Upper lobe of left lung (tissue), 6 donors: Measurements from ENCODE around the gene PINK1. TPM values are rescaled to one million over a fixed set of nuclear protein-coding genes. Genes with fewer than 3 reads are reported as not detected.

Source experiments
- ATAC-seq, 2 donors: fragments of 200-7000 bp; cut with Tn5 transposase; one replicate each; pipeline ENCODE4 v1.9.1; 2022; ENCODE audit warnings: mild to moderate bottlenecking in 2 of 2, moderate library complexity in 2 of 2; ENCODE audit not compliant: low FRiP score in 2 of 2
- DNase-seq, 2 donors: peaks; one replicate each; pipeline ENCODE4 v3.0.0-alpha.2; 2019 to 2020
- H3K27ac ChIP-seq, 4 donors: fragments of 200-600 bp; sonication (generic); one replicate each; pipeline ENCODE4 v1.5.1; 2016 to 2019
- H3K27me3 ChIP-seq, 4 donors: fragments of 200-600 bp; sonication (generic); one replicate each; pipeline ENCODE4 v1.5.1; 2017 to 2019
- H3K36me3 ChIP-seq, 4 donors: fragments of 200-600 bp; sonication (generic); one replicate each; pipeline ENCODE4 v1.5.1; 2016 to 2019
- H3K4me1 ChIP-seq, 4 donors: fragments of 200-600 bp; sonication (generic); one replicate each; pipeline ENCODE4 v1.5.1; 2018 to 2019
- H3K4me3 ChIP-seq, 4 donors: fragments of 200-600 bp; sonication (generic); one replicate each; pipeline ENCODE4 v1.5.1; 2017 to 2019; ENCODE audit warnings: mild to moderate bottlenecking in 2 of 4, moderate library complexity in 1 of 4
- H3K9me3 ChIP-seq, 4 donors: fragments of 200-600 bp; sonication (generic); one replicate each; pipeline ENCODE4 v1.5.1; 2018 to 2019
- CTCF ChIP-seq, 6 experiments: fragments of 450-650 bp in 4 of 6; fragments of 200-600 bp in 2 of 6; sonication (generic) in 2 of 6; IDR thresholded peaks; one replicate each; pipeline ENCODE4 v1.5.1; 2016 to 2019; ENCODE audit warnings: antibody characterized with exemption in 6 of 6
- EP300 ChIP-seq, 4 donors: sonication (generic); formaldehyde crosslinking; IDR thresholded peaks; one replicate each; pipeline ENCODE4 v1.5.1; 2017; ENCODE audit warnings: antibody characterized with exemption in 4 of 4, control low read depth in 2 of 4
- POLR2A ChIP-seq, 4 donors: fragments of 450-650 bp; IDR thresholded peaks; one replicate each; pipeline ENCODE4 v1.5.1; 2016 to 2017; ENCODE audit warnings: antibody characterized with exemption in 4 of 4, mild to moderate bottlenecking in 2 of 4
- POLR2AphosphoS5 ChIP-seq, 2 donors: sonication (generic); formaldehyde crosslinking; IDR thresholded peaks; one replicate each; pipeline ENCODE4 v1.5.1; 2017; ENCODE audit warnings: antibody characterized with exemption in 2 of 2
- WGBS, 2 donors: methylation state at CpG; one replicate each; pipeline ENCODE4 v1.1.5; 2017 to 2018; 5-methylcytosine and 5-hydroxymethylcytosine counted together
- total RNA-seq, 6 donors: library from RNA; depleted of rRNA in 4 of 6; stranded (reverse); fragments of >200 nt in 4 of 6; gene quantifications; one replicate each; pipeline versions ENCODE4 v1.1.0 to v1.2.1, GENCODE V29; 2016 to 2021
- donor health status: DM: no; HTN: no; CAD: no; lungs with moderate emphysema.
- donor health status: DM: no; HTN: yes; CAD: no; lungs with severe emphysema.

PINK1 gene
- total RNA-seq, 6 donors from 2014 or later = 62.8 to 118 (median 86.2) TPM

GRCh38 chr1:20594746-20595145 is 38.5 kb upstream of the PINK1 start:
- Histone ChIP-seq H3K36me3 (no peaks in the 10 kb centered on the region), H3K27me3 (no peaks in the 10 kb centered on the region), H3K4me1 (peaks cover 0 to 3% (median under 1%) of the 10 kb centered on the region in 4 donors), H3K9me3 (no peaks in the 10 kb centered on the region), H3K4me3 (no peak overlapping the region), H3K27ac (no peak overlapping the region)
- no peak for DNase-seq
- 86 to 87% methylated on average over 14 of the region's 14 CpGs for WGBS, 2 donors
- ATAC-seq = no peak
- TF ChIP-seq POLR2A (IDR thresholded peaks at IDR 0.05) = no peak
- TF ChIP-seq CTCF (IDR thresholded peaks at IDR 0.05) = no peak
- TF ChIP-seq POLR2AphosphoS5 (IDR thresholded peaks at IDR 0.05) = no peak
- no peak for TF ChIP-seq EP300 (IDR thresholded peaks at IDR 0.05)

DNA sequence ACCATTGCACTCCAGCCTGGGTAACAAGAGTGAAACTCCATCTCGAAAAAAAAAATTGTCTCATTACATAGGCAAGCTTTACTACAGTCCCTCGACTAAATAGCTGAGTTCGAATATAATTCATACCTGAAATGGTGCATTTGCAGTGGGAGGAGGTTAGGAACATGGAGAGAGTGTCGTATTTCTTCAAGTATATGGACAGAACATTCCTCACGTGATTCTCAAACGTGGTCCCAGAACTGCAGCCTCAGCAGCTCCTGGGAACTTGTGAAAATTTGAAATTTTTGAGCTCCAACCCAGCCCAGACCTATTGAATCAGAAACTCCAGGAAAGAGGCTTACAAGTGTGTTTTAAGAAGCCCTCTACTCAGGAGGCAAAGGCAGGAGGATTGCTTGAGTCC is 37.2 kb upstream of the PINK1 start:
- ATAC-seq = no peak
- H3K9me3 ChIP-seq = no peaks in the 10 kb centered on the region
- no peaks in the 10 kb centered on the region for H3K27me3 ChIP-seq
- DNase-seq = no peak
- no peak overlapping the region for H3K4me3 ChIP-seq
- WGBS, 2 donors = 48 to 65% methylated on average over 6 of the region's 6 CpGs
- H3K27ac ChIP-seq = peak overlapping the region in 1 of 4 donors; percentile 73
- no peaks in the 10 kb centered on the region for H3K4me1 ChIP-seq
- no peaks in the 10 kb centered on the region for H3K36me3 ChIP-seq
- TF ChIP-seq POLR2AphosphoS5 (IDR thresholded peaks at IDR 0.05) (no peak), POLR2A (IDR thresholded peaks at IDR 0.05) (no peak), CTCF (IDR thresholded peaks at IDR 0.05) (no peak), EP300 (IDR thresholded peaks at IDR 0.05) (no peak)

GRCh38 chr1:20597650-20598049 is 35.6 kb upstream of the PINK1 start:
- ATAC-seq = no peak
- H3K9me3 ChIP-seq = no peaks in the 10 kb centered on the region
- no peaks in the 10 kb centered on the region for H3K27me3 ChIP-seq
- no peak for DNase-seq
- no peaks in the 10 kb centered on the region for H3K36me3 ChIP-seq
- 55 to 70% methylated on average over 3 of the region's 3 CpGs for WGBS, 2 donors
- TF ChIP-seq CTCF (IDR thresholded peaks at IDR 0.05) = no peak
- TF ChIP-seq EP300 (IDR thresholded peaks at IDR 0.05) = no peak
- TF ChIP-seq POLR2AphosphoS5 (IDR thresholded peaks at IDR 0.05) = no peak
- TF ChIP-seq POLR2A (IDR thresholded peaks at IDR 0.05) = no peak
- no peak overlapping the region for H3K4me3 ChIP-seq
- peak overlapping the region in 2 of 4 donors; percentile 22 to 73 for H3K27ac ChIP-seq
- H3K4me1 ChIP-seq = no peaks in the 10 kb centered on the region

DNA sequence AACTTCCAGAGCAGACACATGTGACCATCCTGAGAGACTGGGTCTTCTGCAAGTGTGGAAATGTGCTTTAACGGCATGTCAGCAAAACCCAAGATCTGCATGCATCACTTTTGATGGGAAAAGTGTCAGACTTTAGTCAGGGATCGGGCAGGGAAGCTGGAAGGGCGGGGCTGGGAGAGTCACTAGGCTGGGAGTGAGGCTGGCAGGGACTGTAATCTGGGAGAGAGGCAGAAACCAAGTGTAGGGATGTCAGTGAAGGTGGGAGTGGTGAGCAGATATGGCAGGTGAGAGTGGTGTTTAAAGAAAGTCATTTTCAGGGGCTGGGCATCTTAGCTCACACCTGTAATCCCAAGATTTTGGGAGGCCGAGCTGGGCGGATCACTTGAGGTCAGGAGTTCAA is 33.1 kb upstream of the PINK1 start:
- DNase-seq (no peak), ATAC-seq (no peak)
- 75 to 85% methylated on average over 5 of the region's 5 CpGs for WGBS, 2 donors
- Histone ChIP-seq H3K27me3 (no peaks in the 10 kb centered on the region), H3K4me1 (no peaks in the 10 kb centered on the region), H3K9me3 (no peaks in the 10 kb centered on the region), H3K4me3 (no peak overlapping the region), H3K36me3 (no peaks in the 10 kb centered on the region), H3K27ac (no peak overlapping the region)
- no peak for TF ChIP-seq POLR2AphosphoS5 (IDR thresholded peaks at IDR 0.05)
- TF ChIP-seq EP300 (IDR thresholded peaks at IDR 0.05) = no peak
- no peak for TF ChIP-seq POLR2A (IDR thresholded peaks at IDR 0.05)
- no peak for TF ChIP-seq CTCF (IDR thresholded peaks at IDR 0.05)

- Histone ChIP-seq H3K27me3 (no peaks in the 10 kb centered on the region), H3K36me3 (no peaks in the 10 kb centered on the region), H3K27ac (no peak overlapping the region), H3K4me1 (no peaks in the 10 kb centered on the region), H3K4me3 (no peak overlapping the region), H3K9me3 (no peaks in the 10 kb centered on the region)
- DNase-seq (no peak), ATAC-seq (no peak)
- no peak for TF ChIP-seq POLR2A (IDR thresholded peaks at IDR 0.05)
- no peak for TF ChIP-seq POLR2AphosphoS5 (IDR thresholded peaks at IDR 0.05)
- no peak for TF ChIP-seq EP300 (IDR thresholded peaks at IDR 0.05)
- WGBS, 2 donors = 61 to 72% methylated on average over 5 of the region's 5 CpGs
Measured at GRCh38 chr1:20601129-20601825, 32.0 kb upstream of the PINK1 start.
